ENCODE data around the gene FNDC5.
A peak's percentile ranks its signal among the peaks of the same experiment; 100 is the strongest.

FNDC5 gene

GRCh38 chr1:32831878-32832277 is 38.8 kb downstream of the FNDC5 start:
- CTCF ChIA-PET = interaction anchor here (0.9 to 1.4 kb wide), 3 partner anchors 10 to 431 kb away, joined by 3 to 5 read pairs (median 5); no protein-coding TSS in a partner anchor
- TF ChIP-seq CTCF (IDR thresholded peaks at IDR 0.05; ENCODE audit: insufficient read depth, low read length, missing control alignments) = no peak
- POLR2A ChIA-PET = no interaction called here

GRCh38 chr1:32830092-32830852 is 40.4 kb downstream of the FNDC5 start:
- no peak overlapping the region for H3K4me3 ChIP-seq (ENCODE audit: low read depth, low read length)
- CTCF ChIA-PET = interaction anchor here (1.0 to 3.0 kb wide), 5 partner anchors 41 to 256 kb away, joined by 3 to 13 read pairs (median 3); no protein-coding TSS in a partner anchor
- TF ChIP-seq CTCF (IDR thresholded peaks at IDR 0.05; ENCODE audit: insufficient read depth, low read length, missing control alignments) = no peak
- DNase-seq (ENCODE audit: low read depth, low spot score) = no peak
- POLR2A ChIA-PET = no interaction called here

More at GRCh38 chr1:32831878-32832277, 38.8 kb downstream of the FNDC5 start:
- H3K4me3 ChIP-seq (ENCODE audit: low read depth, low read length) = no peak overlapping the region
- no peak for DNase-seq (ENCODE audit: low read depth, low spot score)

DNA sequence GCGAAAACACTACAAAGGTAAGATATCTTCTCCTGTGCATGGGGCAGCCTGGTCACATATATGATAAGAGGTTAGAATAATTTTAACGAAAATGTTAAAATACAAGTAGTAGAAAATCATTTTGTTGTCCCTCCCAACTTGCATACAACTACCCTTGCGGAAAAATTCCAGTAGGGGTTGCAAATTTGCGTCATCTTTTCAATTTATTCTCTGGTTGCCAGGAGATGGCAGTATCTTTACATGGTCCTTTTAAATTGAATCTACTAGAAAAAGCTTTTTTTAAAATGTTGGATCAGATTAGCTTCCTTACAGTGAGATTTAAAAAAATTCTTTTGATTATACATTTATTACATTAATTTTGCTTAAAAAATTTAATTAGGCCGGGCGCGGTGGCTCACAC is 42.4 kb downstream of the FNDC5 start:
- CTCF ChIA-PET = interaction anchor here (0.7 to 3.0 kb wide), 10 partner anchors 11 to 257 kb away, joined by 3 to 13 read pairs (median 4); partner anchors contain the start of genes S100PBP and YARS1

DNA sequence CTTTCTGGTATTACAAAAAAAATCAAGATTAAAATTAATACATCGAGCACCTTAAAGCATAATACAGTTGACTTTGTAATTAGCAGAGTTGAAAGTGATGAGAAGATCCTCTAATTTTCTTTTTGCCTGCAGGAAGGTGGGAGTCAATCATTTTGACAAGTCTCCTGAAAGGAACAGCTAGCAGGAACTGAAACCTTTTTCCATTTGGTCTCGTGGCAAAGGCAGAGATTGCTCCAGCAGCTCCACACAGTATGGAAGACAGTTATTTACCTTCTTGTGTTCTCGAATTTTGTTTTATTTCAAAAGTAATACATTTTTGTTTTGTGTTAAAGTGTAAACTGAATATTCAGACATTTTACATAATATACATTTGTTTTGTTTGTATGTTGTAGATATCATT is 45.5 kb downstream of the FNDC5 start:
- H3K4me3 ChIP-seq (ENCODE audit: low read depth, low read length) = no peak overlapping the region
- ChIA-PET POLR2A (no interaction called here), CTCF (interaction anchor here (0.8 to 1.5 kb wide), 2 partner anchors 11 to 21 kb away, joined by 4 to 5 read pairs; no protein-coding TSS in a partner anchor)
- TF ChIP-seq CTCF (IDR thresholded peaks at IDR 0.05; ENCODE audit: insufficient read depth, low read length, missing control alignments) = no peak
- no peak for DNase-seq (ENCODE audit: low read depth, low spot score)

More for the DNA sequence above, 42.4 kb downstream of the FNDC5 start:
- POLR2A ChIA-PET = no interaction called here
- DNase-seq (ENCODE audit: low read depth, low spot score) = no peak
- H3K4me3 ChIP-seq (ENCODE audit: low read depth, low read length) = no peak overlapping the region
- TF ChIP-seq CTCF (IDR thresholded peaks at IDR 0.05; ENCODE audit: insufficient read depth, low read length, missing control alignments) = no peak

DNA sequence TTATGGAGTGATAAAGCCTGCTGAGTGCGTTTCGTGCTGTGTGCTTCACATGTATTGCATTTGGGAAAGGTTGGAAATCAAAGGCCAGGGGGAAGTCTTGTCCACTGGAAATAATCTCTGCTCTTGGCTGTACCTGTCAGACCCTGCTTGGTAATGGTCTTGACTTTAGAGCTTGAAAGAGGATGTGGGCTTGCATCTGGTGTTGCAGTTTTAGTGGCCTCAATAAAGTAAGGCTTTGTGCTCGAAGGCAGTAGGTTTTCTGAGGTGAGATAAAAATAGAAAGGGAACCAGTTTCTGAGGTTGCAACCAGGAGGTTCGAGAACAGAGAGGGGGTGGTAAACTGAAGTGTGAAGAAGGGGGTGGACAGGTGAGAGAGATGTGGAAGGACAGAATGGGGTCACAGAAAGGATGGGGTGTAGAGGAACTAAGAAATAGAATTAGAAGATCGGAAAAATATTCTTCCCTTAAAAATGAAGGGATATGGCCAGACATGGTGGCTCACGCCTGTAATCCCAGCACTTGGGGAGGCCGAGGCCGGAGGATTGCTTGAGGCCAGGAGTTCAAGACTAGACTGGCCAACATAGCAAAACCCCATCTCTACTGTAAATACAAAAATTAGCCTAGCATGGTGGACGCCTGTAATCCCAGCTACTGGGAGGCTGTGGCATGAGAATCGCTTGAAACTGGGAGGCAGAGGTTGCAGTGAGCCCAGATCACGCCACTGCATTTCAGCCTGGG is 51.7 kb downstream of the FNDC5 start:
- peak overlapping the region; percentile 95 for H3K4me3 ChIP-seq (ENCODE audit: low read depth, low read length)
- DNase-seq (ENCODE audit: low read depth, low spot score) = no peak
- POLR2A ChIA-PET = no interaction called here
- CTCF ChIA-PET = interaction anchor here (0.7 to 2.0 kb wide), 2 partner anchors 16 to 267 kb away, joined by 3 to 4 read pairs; no protein-coding TSS in a partner anchor
- no peak for TF ChIP-seq CTCF (IDR thresholded peaks at IDR 0.05; ENCODE audit: insufficient read depth, low read length, missing control alignments)
